ENCODE measurements around the gene MTHFD1.

DNA sequence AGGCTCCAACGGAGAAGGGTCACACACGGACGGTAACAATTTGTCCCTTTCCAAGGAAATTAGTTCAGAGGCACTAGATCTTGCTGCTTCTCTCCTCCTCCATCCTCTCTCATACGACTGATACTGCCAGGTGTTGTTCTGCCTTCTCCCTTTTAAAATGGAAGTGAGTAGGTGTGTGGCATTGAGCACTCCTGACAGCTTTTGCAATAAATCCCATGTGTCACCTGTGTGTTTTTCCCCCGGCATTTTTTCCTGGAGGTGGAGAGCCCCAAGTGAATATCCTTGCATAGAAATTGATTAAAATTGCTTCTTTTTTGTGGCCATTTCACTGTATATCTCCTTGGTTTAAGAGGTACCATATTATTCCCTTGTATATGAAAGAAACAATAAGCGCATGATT lies 51.0 kb downstream of the MTHFD1 start:
- TF ChIP-seq, protein P1, sequence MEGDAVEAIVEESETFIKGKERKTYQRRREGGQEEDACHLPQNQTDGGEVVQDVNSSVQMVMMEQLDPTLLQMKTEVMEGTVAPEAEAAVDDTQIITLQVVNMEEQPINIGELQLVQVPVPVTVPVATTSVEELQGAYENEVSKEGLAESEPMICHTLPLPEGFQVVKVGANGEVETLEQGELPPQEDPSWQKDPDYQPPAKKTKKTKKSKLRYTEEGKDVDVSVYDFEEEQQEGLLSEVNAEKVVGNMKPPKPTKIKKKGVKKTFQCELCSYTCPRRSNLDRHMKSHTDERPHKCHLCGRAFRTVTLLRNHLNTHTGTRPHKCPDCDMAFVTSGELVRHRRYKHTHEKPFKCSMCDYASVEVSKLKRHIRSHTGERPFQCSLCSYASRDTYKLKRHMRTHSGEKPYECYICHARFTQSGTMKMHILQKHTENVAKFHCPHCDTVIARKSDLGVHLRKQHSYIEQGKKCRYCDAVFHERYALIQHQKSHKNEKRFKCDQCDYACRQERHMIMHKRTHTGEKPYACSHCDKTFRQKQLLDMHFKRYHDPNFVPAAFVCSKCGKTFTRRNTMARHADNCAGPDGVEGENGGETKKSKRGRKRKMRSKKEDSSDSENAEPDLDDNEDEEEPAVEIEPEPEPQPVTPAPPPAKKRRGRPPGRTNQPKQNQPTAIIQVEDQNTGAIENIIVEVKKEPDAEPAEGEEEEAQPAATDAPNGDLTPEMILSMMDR (IDR thresholded peaks at IDR 0.05) = no peak
- TF ChIP-seq POLR2A (IDR thresholded peaks at IDR 0.05) = no peak
